Osteocyte (in vitro differentiated cells): ENCODE data around the gene ASTN2. TPM values are rescaled to one million over a fixed set of nuclear protein-coding genes. Genes with fewer than 3 reads are reported as not detected.
A peak's percentile ranks its signal among the peaks of the same experiment; 100 is the strongest.

Experiments
- DNase-seq: peaks from one replicate; pipeline ENCODE4 v3.0.0; 2021; ENCODE audit warnings: mixed read lengths; ENCODE audit not compliant: unreplicated experiment; ENCODE audit errors: extremely low spot score
- H3K27ac Mint-ChIP-seq: one replicate; pipeline ENCODE4 v1.8.0; 2021; ENCODE audit warnings: mild to moderate bottlenecking, mixed read lengths; ENCODE audit not compliant: unreplicated experiment
- H3K27me3 Mint-ChIP-seq: one replicate; pipeline ENCODE4 v1.8.0; 2021; ENCODE audit warnings: mixed read lengths; ENCODE audit not compliant: unreplicated experiment
- H3K36me3 Mint-ChIP-seq: one replicate; pipeline ENCODE4 v1.8.0; 2021; ENCODE audit warnings: mixed read lengths; ENCODE audit not compliant: unreplicated experiment
- H3K4me1 Mint-ChIP-seq: one replicate; pipeline ENCODE4 v1.8.0; 2021; ENCODE audit warnings: mixed read lengths; ENCODE audit not compliant: unreplicated experiment
- H3K4me3 Mint-ChIP-seq: one replicate; pipeline ENCODE4 v1.8.0; 2021; ENCODE audit warnings: mild to moderate bottlenecking, moderate library complexity, mixed read lengths; ENCODE audit not compliant: unreplicated experiment
- H3K9me3 Mint-ChIP-seq: one replicate; pipeline ENCODE4 v1.8.0; 2021; ENCODE audit warnings: mixed read lengths; ENCODE audit not compliant: unreplicated experiment
- CTCF ChIP-seq: fragments of 200-600 bp; sonication (generic); IDR thresholded peaks from 2 replicates; pipeline ENCODE4 v1.5.0; 2021; ENCODE audit warnings: antibody characterized with exemption, mild to moderate bottlenecking, moderate library complexity
- total RNA-seq: library from RNA; stranded (reverse); gene quantifications from 2 replicates; pipeline ENCODE4 v1.2.1, GENCODE V29; 2021

ASTN2 gene
- total RNA-seq, 1 donor from 2014 or later: 2.3 TPM

DNA sequence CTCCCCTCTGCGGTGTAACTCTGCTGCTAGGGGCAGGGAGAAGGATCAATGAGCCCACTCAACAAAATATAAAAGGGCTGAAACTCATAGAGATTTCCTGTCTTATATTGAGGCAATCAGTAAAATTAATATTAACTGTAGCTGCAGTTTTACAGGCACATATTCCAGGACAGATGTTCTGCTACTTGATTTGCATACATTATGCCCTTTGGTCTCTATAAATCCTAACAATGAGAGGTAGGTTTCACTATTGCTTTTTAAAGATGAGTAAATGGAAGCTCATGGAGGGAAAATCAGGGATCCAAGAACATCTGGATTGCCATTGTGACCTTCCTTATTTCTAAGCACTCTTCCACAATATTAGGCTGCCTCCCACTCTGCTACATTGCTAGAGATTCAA is 751.3 kb downstream of the ASTN2 start:
- DNase-seq: no peak
- no peaks in the 10 kb centered on the region for H3K27me3 Mint-ChIP-seq
- H3K36me3 Mint-ChIP-seq: no peaks in the 10 kb centered on the region
- TF ChIP-seq CTCF: no peak
- H3K27ac Mint-ChIP-seq: no peak overlapping the region
- H3K4me3 Mint-ChIP-seq: no peak overlapping the region
- no peaks in the 10 kb centered on the region for H3K9me3 Mint-ChIP-seq
- peaks cover 4% of the 10 kb centered on the region for H3K4me1 Mint-ChIP-seq

DNA sequence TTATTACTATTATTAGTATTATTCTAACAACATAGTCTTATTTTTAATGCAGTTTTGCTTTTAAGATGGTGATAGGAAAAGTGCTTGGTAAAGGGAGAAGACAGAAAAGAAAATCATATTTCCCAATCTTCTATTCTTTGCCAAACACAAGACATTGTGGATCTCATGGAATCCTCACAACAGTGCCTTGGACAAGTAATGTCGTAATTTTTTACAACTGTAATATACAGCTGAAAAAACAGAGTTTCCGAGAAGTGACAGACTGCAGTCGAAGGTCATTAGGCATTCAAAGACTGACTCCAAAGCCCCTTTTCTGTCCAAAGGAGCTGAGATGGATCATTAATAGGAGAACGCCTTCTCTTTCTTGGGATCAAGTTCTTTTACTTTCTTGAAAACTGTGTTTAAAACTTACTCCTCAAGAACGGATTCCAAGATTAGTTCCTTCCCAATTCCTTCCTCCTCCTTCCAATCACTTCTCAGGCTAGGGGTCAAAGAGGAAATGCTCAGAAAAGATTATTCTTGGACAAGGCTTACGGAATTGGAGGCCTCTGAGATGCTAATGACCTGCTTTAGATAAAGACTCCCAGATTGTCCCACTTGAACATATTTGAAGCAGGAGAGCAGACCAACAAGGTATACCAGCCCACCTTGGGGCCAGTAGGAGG is 752.1 kb downstream of the ASTN2 start:
- no peak for DNase-seq
- H3K27ac Mint-ChIP-seq: no peak overlapping the region
- H3K4me3 Mint-ChIP-seq: no peak overlapping the region
- no peaks in the 10 kb centered on the region for H3K9me3 Mint-ChIP-seq
- no peaks in the 10 kb centered on the region for H3K36me3 Mint-ChIP-seq
- no peak for TF ChIP-seq CTCF
- no peaks in the 10 kb centered on the region for H3K27me3 Mint-ChIP-seq
- peaks cover 4% of the 10 kb centered on the region for H3K4me1 Mint-ChIP-seq

DNA sequence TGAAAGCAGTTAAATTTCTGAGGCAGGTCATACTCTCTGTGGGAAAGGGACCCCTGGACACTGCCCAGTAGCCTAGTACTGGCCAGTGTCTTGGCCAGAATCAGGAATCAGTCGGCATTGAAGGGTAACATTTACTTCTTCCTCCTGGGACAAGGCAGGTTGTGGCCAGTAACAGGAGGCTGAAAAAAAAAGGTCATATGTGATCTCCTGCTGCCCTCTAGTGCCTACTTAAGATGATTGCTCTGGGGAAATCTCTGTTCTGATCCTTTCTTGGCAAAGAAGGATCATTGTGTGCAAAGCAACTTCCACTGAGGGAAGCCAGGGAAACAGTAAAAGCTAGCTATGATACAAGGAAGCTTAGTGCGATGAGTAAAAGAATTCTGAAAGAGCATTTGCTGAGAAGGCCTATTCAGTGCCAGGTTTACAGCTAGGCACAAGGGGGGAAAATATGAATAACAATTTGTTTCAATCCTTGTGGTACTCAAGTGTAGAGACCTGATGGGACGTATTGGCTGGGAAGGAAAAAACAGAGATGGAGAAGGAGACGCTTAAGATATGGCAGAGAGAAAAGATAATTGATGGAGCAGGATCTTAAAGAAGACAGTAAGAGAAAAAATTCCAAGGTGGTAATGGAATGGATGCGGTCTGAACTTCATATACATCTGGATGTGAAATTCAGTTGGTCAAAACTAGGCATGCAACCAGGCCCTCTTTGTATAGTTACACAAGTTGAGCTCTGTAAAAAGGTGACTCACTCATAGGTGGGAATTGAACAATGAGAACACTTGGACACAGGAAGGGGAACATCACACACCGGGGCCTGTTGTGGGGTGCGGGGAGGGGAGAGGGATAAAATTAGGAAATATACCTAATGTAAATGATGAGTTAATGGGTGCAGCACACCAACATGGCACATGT is 753.6 kb downstream of the ASTN2 start:
- H3K36me3 Mint-ChIP-seq: no peaks in the 10 kb centered on the region
- TF ChIP-seq CTCF: peak; percentile 84
- H3K4me3 Mint-ChIP-seq: no peak overlapping the region
- H3K27ac Mint-ChIP-seq: no peak overlapping the region
- no peaks in the 10 kb centered on the region for H3K27me3 Mint-ChIP-seq
- H3K9me3 Mint-ChIP-seq: no peaks in the 10 kb centered on the region
- DNase-seq: no peak
- H3K4me1 Mint-ChIP-seq: peaks cover 4% of the 10 kb centered on the region

DNA sequence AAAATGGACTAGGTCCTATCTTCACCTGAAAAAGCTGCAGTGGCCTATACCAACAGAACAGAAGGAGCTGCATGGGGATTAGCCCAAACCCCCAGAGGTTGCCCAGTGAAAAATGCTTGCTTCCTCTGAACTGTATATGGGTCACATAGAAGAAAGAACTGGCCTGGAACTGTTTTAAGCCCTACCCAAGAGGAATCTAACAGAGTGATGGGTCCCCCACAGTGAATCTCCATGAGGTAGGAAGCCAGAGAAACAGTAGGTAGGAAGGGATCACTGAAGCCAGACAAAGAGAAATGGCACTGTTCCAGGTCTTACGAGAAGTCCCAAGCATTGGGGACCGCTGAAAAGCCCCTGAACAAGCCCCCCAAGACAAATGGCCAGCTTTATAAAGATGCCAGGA is 756.6 kb downstream of the ASTN2 start:
- TF ChIP-seq CTCF: no peak
- Mint-ChIP-seq H3K36me3 (no peaks in the 10 kb centered on the region), H3K27me3 (no peaks in the 10 kb centered on the region), H3K9me3 (no peaks in the 10 kb centered on the region), H3K4me3 (no peak overlapping the region), H3K4me1 (peaks cover 2% of the 10 kb centered on the region), H3K27ac (no peak overlapping the region)
- no peak for DNase-seq

DNA sequence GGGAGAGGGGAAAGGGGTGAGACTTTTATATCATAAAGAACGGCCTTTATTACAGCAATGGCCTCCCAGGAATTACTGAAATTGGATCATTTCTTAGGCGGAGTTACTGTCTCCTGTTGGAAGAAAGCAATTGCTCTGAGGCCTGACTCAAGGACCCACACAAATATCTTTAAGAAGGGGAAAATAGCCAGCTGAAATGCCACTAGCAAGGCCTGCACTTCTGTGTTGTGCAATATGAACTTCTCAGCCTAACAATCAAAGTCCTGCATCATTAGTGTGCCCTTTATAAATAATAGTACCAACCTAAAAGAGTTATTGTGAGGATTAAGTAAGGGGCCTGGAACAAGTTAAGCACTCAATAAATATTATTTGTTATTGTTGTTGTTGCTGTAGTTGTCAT is 757.9 kb downstream of the ASTN2 start:
- no peaks in the 10 kb centered on the region for H3K36me3 Mint-ChIP-seq
- H3K27me3 Mint-ChIP-seq: no peaks in the 10 kb centered on the region
- no peak for TF ChIP-seq CTCF
- no peak overlapping the region for H3K27ac Mint-ChIP-seq
- H3K4me1 Mint-ChIP-seq: peaks cover 2% of the 10 kb centered on the region
- H3K9me3 Mint-ChIP-seq: no peaks in the 10 kb centered on the region
- DNase-seq: no peak
- no peak overlapping the region for H3K4me3 Mint-ChIP-seq
